Suprapubic skin (tissue), 3 donors: ENCODE measurements around the gene CLIC4.
"Not testable (repeated sequence)": the region's sequence is repeated elsewhere in the genome, so short reads cannot be mapped to it uniquely, and the experiment has no call there.

Source experiments
- CTCF ChIP-seq, 2 donors: fragments of 200-600 bp in 1 of 2; fragments of 450-650 bp in 1 of 2; sonication (generic) in 1 of 2; IDR thresholded peaks; one replicate each; pipeline ENCODE4 v1.5.1; 2016 to 2019; ENCODE audit warnings: antibody characterized with exemption in 2 of 2, mild to moderate bottlenecking in 1 of 2, moderate library complexity in 1 of 2
- POLR2A ChIP-seq, 2 donors: fragments of 450-650 bp; IDR thresholded peaks; one replicate each; pipeline ENCODE4 v1.6.1; 2017; ENCODE audit warnings: antibody characterized with exemption in 2 of 2, mild to moderate bottlenecking in 2 of 2, moderate library complexity in 2 of 2

GRCh38 chr1:24722073-24723035 lies 22.9 kb upstream of the CLIC4 start:
- TF ChIP-seq CTCF, POLR2A (IDR thresholded peaks at IDR 0.05): not testable (repeated sequence)
